GM18498 (cell line): ENCODE data around the gene OPTC.
"Not testable (repeated sequence)": the region's sequence is repeated elsewhere in the genome, so short reads cannot be mapped to it uniquely, and the experiment has no call there.

Source experiments
- ATAC-seq: cut with Tn5 transposase; IDR thresholded peaks from one replicate; pipeline ENCODE4 v1.9.1; 2021; ENCODE audit warnings: mild to moderate bottlenecking, moderate library complexity; ENCODE audit not compliant: unreplicated experiment

The OPTC gene

DNA sequence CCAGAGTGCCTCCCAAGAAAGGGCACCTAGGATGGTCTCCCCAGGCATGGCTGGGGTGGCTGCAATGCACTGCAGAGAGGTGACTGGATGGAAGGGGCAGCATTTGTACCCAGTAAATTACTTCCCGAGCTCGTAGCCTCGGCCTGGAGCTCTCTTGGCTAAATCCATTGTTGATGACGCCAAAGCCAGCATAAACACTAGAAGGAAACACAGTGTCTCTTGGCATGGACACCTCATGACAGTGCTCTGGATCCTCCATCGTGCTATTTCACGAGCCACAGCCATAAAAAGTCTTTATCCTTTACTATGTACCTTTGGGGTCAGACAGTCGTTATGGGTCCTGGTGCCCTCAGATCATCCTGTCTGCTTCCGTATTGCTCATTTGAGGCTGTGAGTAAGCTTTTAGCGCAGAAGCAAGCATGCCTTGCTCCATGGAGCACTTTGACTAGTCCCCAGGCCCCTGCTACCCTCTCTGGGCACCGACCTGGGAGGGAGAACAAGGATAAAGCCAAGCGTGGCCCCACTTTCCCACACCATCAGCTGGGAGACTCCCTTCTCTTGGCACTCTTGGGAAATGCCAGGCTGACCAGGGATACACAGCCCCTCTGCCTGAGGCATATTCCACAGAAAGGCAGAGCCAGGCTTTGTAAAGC, 28.7 kb upstream of the OPTC start:
- ATAC-seq: no peak

DNA sequence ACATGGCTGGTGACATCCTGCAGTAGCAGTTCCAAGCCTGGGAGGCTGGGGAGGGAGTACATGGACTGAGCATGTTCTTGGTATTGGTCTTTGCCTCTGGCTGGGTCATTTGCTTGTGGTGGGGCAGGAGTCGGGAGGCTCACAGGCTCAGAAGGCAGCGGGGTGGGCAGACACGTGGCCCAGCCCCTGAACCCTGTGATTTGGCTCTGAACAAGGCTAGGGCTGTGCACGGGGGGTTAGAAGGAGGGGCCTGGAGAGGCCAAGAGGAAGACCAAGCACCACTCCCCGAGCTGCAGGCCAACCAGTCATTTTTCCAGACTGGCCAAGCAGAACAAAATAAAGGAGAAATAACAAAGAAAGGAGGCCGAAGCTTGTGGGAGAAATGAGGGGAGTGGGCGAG, 28.0 kb upstream of the OPTC start:
- ATAC-seq: no peak

DNA sequence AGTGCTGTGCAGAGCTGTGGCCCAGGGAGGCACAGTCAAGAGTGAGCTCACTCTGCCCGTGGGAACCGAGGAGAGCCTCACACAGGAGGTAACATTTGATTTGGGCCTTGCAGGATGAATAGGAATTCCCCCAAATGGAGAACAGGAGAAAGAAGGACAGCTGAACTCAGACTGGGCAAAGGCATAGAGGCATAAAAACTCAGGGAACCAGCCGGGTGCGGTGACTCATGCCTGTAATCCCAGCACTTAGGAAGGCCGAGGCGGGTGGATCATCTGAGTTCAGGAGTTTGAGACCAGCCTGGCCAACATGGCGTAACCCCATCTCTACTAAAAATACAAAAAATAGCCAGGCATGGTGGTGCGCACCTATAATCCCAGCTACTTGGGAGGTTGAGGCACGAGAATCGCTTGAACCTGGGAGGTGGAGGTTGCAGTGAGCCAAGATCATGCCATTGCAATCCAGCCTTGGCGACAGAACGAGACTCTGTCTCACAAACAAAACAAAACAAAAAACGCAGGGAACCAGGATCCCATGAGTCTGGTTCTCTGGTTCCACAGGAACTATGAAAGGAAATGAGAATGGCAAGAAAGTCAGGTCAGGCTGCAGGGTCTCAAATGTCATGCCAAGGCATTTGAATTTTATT, 26.9 kb upstream of the OPTC start:
- not testable (repeated sequence) for ATAC-seq

GRCh38 chr1:203467550-203467921, 26.4 kb upstream of the OPTC start:
- ATAC-seq: no peak

DNA sequence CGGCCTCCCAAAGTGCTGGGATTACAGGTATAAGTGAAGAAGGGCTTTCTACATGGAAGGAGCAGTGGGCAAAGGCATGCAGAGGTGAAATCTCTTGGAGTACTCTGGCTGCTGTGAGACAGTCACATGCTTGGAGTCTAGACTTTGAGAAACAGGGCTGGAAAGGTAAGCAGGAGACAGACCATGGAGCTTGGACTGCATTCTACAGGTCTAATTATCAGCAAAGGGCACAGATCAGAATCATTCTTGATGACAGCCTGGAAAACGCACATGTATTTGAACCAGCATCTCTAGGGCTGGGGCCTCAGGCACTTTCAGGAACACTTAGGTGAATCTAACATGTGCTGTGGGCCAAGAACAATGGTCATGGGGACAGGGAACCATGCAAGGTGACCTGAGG, 25.6 kb upstream of the OPTC start:
- no peak for ATAC-seq

- no peak for ATAC-seq
Measured at GRCh38 chr1:203470240-203470639, 23.7 kb upstream of the OPTC start.

- ATAC-seq: no peak
Measured at GRCh38 chr1:203471841-203472240, 22.1 kb upstream of the OPTC start.

DNA sequence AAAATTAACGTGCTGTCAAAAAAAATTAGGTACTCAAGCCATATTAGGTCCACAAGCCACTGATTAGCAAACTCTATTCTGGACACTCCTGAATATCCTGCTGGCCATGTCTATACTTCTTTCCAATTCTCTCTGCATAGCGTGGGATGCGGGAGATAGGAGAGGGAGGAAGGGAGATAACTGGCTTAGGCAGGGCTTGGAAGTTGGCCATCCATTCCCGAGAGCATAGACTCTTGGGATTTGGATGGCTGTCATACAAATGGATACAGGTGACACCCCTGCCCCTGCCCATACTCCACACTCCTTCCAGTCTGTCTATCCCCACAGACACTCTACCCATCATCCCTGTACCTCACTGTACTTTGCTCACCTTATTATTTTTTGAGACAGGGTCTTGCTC, 20.7 kb upstream of the OPTC start:
- no peak for ATAC-seq

- ATAC-seq: no peak
Measured at GRCh38 chr1:203473781-203474305, 20.1 kb upstream of the OPTC start.

- no peak for ATAC-seq
Measured at GRCh38 chr1:203475012-203475981, 18.7 kb upstream of the OPTC start, which contains the start of gene PRELP. Gene PRELP, plus strand, starts transcription at chr1:203475806. Its CDS starts 7,379 bp downstream, at chr1:203483185.

GRCh38 chr1:203476216-203476814, 17.6 kb upstream of the OPTC start:
- no peak for ATAC-seq

DNA sequence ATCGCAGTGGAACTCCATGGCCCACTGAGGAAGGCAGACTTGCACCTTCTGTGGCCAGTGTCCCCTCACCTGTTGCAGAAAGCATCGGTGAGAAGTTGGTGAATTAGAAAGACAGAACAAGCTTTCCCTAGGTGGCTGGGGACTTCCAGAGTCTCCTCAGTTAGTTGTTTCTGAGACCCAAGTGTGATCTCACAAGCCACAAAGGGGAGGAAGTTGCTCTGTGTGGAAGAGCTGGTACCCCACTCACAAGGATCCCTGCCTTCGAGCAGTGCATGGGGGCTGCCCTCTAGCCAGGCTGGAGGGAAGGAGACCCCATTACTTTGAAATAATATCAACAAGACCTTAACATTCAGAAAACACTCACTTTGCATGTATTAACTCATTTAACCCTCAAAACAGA, 16.2 kb upstream of the OPTC start:
- ATAC-seq: no peak

- ATAC-seq: no peak
Measured at GRCh38 chr1:203478231-203478630, 15.7 kb upstream of the OPTC start.

GRCh38 chr1:203478986-203479385, 15.0 kb upstream of the OPTC start:
- ATAC-seq: no peak

- ATAC-seq: no peak
Measured at GRCh38 chr1:203479646-203480045, 14.3 kb upstream of the OPTC start.

DNA sequence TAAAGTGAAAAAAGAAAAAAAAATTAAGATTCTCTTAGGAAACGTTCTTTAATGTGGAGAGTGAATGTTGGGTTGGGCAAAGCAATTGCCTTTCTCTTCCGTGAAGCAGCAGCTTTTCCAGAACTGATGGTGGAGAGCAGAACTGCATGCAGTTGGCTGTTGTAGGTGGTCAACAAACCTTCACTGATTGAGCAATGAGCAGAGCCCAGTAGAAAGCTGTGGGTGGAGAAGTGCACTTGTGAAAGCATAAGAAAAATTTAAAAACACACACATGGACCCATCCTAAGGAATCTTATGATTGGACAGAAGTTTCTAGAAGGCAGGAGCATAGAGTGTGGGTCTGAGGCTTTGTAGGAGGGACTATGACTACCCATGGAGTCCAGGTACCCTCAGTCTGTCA, 13.9 kb upstream of the OPTC start:
- ATAC-seq: no peak

DNA sequence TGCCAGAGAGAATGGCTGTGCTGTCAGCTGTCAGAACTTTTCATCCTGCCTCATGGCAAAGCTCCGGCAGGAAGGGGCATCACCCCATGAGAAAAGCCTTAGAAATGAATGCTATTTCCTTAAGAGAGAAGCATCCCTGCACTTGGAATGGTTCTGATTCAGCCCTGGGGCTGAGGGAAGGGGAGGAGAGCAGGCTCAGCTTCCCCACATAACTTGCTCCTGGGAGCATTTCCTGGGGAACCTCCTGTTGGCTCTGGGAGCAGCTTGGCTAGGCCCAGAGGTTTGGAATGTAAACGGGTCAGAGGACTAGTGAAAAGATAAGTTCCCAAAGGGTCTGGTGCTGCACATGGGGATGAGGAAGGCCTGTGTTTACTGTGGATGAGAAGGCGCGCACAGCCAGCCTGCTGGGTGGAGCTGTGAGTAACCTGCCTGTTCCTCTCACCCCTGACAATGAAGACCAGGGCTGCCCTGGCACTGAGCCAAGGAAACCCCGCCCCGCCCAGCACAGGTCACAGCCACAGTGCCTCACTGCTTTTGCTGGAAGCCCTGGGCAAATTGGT, 13.3 kb upstream of the OPTC start:
- no peak for ATAC-seq

- ATAC-seq: no peak
Measured at GRCh38 chr1:203481196-203481595, 12.8 kb upstream of the OPTC start.

DNA sequence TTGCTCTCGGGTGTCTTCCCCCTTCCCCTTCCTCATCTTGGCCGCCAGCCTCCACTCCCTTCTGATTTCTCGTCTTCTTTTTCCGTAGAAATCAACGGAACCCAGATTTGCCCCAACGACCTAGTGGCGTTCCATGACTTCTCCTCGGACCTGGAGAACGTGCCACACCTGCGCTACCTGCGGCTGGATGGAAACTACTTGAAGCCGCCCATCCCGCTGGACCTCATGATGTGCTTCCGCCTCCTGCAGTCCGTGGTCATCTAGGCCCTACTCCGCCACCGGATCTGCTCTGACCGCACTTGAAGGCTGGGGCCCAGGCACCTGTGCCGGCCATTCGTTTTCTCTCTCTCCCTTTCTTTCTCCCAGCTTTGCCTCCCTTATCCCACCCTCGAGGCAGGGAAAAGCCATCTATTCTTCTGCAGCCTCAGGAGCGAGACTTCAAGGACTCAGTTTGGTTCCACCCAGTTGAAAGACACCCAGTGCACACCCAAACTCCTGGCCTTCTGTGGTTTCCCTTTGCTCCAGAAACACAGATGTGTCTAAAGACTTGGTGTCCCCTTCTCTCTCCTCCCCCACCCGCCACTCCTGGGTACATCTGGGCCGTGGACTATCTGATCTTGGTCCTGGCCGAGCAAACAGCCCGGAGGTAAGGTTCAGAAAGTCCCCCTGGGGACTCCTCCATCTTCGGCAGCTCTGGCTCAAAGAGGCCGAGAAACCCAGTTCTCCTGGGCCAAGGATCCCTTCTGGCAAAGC, 7.2 kb upstream of the OPTC start:
- no peak for ATAC-seq

GRCh38 chr1:203488539-203488938, 5.4 kb upstream of the OPTC start:
- ATAC-seq: no peak
